ENCODE measurements around the gene FLNA.
A peak's percentile ranks its signal among the peaks of the same experiment; 100 is the strongest.

Gene FLNA

DNA sequence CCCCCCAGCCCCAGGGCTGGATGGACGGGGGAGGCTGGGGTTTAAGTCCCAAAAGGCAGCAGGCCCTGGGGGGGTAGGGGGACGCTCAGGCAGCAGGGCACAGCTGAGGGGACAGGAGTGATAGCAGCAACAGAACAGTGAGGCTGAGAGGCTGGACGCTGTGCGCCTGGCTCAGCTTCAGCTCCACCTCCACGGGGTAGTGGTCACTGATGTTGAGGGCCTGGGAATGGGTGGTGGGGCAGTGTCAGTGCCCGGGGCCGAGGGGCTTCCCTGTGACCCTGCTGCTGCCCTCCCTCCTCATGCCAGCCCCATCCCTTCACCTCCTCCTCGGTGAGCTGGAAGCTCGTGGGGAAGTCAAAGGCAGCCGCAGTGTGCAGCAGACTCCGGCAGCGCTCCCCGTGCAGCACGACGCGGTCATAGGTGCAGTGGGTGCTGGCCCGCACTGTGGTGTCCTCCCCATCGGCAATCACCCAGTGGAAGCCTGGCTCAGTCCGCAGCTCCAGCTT is 28.2 kb upstream of the FLNA start:
- TF ChIP-seq ZFX (IDR thresholded peaks at IDR 0.05): no peak
- TF ChIP-seq, protein P1, sequence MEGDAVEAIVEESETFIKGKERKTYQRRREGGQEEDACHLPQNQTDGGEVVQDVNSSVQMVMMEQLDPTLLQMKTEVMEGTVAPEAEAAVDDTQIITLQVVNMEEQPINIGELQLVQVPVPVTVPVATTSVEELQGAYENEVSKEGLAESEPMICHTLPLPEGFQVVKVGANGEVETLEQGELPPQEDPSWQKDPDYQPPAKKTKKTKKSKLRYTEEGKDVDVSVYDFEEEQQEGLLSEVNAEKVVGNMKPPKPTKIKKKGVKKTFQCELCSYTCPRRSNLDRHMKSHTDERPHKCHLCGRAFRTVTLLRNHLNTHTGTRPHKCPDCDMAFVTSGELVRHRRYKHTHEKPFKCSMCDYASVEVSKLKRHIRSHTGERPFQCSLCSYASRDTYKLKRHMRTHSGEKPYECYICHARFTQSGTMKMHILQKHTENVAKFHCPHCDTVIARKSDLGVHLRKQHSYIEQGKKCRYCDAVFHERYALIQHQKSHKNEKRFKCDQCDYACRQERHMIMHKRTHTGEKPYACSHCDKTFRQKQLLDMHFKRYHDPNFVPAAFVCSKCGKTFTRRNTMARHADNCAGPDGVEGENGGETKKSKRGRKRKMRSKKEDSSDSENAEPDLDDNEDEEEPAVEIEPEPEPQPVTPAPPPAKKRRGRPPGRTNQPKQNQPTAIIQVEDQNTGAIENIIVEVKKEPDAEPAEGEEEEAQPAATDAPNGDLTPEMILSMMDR (conservative IDR thresholded peaks at IDR 0.05): no peak
- H3K27ac ChIP-seq: peak overlapping the region; percentile 97

DNA sequence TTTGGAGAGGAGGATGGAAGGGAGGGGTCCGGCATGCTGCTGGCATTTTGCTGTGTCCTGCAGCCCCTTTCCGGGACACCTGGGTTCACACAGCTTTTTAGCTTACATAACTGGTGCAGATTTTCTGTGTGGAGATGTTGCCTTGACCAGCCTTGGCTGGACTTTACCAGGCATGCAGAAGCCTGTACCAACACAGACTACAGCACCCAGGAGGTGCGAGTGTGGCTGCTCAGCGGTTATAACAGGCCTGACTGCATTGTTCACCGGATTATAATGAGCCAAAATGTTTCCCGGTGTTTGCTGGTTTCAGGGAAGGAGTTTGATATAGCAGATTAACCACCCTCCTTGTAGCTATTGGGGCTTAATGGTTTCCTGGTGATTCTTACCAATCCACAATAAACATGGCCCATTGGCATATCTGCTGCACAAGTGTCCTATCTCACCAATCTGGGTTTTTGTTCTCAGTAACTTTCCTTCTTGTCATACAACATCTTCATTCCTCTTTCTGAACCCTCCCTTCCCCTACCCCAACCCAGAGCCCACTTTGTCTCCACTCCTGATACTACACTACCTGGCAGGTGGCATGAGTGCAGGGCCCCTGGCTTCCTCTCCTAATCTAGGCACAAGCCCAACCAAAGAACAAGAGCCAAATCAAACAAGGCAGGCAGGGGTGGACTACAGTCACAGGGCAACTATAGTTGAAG is 27.6 kb upstream of the FLNA start:
- peak overlapping the region; percentile 97 for H3K27ac ChIP-seq

DNA sequence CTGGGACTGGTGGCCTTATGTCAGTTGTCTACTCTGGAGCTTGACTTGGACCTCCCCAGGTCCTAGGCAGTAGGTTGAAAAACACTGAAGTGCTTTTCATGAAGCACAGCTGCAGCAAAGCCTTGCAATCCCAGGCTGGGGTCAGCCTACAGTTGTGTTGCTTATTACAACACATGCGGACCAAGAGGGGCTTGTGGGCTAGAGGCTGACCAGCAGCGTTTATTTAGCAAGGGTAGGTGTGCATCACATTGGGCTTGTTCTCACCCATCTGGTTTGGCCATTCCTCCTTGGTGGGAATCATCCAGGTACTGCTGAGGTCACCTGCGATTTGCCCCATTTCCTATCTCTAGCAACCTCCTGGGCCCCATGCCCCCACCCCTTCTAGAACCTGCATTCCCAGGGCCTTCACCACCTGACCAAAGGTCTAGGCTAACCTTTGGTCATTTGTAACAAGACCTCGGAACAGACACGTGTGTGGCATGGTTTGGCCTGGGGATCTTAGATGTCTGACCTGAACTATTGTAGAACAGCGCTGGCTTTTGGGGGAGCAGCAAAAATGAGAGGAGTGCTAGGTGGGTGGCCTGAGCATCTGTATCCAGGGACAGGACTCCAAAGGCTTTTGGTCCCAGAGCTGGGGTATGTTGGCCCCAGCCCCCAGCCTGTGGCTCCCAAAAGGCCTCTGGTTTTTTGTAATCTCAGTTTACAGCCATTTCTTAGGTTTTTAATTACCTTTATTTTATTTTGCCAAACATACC is 26.8 kb upstream of the FLNA start:
- peak overlapping the region; percentile 97 for H3K27ac ChIP-seq
- TF ChIP-seq, protein P1 (conservative IDR thresholded peaks at IDR 0.05): no peak
- TF ChIP-seq ZFX (IDR thresholded peaks at IDR 0.05): no peak

More for the DNA sequence above, 27.6 kb upstream of the FLNA start:
- TF ChIP-seq ZFX (IDR thresholded peaks at IDR 0.05): no peak
- TF ChIP-seq, protein P1 (conservative IDR thresholded peaks at IDR 0.05): no peak

DNA sequence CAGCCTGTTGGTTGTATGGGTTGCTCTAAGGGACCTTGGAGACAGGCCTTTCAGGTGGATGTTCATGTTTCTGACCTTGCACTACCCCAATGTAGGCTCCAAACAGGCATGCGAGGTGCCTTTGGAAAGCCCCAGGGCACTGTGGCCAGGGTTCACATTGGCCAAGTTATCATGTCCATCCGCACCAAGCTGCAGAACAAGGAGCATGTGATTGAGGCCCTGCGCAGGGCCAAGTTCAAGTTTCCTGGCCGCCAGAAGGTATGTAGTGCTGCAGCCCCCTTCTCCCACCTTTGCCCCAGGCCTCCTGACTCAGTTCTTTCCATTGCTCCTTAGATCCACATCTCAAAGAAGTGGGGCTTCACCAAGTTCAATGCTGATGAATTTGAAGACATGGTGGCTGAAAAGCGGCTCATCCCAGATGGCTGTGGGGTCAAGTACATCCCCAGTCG is 26.0 kb upstream of the FLNA start:
- H3K27ac ChIP-seq: peak overlapping the region; percentile 97

DNA sequence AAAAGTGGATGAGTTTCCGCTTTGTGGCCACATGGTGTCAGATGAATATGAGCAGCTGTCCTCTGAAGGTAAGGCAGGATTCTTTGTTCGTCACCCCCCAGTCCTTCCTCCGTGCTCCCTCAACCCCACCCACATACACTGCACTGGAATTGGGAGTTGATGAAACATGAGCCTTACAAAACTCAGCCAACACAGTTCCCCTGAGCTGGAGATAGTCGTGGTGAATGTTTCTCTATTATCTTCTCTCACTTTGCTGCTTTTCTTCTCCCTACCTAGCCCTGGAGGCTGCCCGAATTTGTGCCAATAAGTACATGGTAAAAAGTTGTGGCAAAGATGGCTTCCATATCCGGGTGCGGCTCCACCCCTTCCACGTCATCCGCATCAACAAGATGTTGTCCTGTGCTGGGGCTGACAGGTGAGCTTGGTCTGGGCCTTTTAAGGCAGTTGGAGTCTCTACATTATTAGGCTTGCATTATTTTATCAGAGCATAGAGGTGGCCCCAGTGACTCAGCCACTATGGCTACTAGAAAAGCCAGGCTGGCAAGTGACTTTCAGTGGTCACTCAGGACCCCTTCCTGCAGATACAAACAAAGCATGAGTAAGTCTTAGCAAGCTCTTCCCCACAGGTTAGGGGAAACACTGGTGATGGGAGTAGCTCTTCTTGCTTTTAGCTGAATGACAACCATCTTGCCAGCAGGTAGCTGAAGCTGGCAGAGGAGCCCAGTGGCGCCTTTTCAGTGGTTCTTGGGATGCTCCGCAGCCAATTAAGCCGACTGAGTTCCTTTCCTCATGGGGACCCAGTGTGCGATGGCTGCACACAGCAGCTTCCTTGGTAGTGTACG is 25.3 kb upstream of the FLNA start:
- no peak for TF ChIP-seq ZFX (IDR thresholded peaks at IDR 0.05)
- H3K27ac ChIP-seq: peak overlapping the region; percentile 97

DNA sequence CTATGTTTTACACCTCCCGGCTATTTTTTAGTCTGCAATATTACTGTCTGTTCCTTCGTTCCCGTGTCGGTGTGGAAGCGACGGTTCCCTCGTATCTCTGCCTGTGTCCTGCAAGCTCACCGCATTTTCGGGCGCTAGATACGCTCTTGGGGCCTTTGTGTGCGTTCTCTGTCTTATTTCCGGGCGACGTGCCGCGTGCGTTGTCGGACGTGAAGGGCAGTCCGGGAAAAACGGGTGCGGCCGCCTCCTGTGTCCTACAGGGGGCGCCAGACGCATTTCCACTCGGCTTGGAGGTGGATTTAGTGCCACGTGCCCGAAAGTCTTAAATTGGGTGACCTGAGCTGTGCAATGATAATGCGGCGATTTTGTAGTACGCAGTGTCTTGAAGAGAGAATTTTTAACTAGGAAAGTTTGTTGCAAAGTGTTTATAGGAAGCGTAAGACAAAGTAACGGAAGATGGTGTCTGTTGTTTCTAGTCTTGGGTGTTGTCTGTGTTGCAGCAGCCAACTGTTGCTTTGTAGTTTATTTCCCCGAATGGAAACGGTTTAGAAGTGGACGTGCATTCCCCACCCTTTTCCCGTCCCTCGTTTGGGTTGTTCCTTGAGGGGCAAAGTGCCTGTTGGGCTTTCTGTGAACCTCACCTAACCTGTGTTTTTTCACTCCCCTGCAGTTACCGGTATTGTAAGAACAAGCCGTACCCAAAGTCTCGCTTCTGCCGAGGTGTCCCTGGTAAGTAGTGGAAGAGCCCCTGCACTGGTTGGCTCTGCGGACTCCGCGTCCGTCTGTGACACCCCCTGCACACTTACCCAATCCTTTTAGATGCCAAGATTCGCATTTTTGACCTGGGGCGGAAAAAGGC is 24.5 kb upstream of the FLNA start:
- TF ChIP-seq, protein P1 (conservative IDR thresholded peaks at IDR 0.05): peak; percentile 86
- TF ChIP-seq ZFX (IDR thresholded peaks at IDR 0.05): no peak
- peak overlapping the region; percentile 97 for H3K27ac ChIP-seq

DNA sequence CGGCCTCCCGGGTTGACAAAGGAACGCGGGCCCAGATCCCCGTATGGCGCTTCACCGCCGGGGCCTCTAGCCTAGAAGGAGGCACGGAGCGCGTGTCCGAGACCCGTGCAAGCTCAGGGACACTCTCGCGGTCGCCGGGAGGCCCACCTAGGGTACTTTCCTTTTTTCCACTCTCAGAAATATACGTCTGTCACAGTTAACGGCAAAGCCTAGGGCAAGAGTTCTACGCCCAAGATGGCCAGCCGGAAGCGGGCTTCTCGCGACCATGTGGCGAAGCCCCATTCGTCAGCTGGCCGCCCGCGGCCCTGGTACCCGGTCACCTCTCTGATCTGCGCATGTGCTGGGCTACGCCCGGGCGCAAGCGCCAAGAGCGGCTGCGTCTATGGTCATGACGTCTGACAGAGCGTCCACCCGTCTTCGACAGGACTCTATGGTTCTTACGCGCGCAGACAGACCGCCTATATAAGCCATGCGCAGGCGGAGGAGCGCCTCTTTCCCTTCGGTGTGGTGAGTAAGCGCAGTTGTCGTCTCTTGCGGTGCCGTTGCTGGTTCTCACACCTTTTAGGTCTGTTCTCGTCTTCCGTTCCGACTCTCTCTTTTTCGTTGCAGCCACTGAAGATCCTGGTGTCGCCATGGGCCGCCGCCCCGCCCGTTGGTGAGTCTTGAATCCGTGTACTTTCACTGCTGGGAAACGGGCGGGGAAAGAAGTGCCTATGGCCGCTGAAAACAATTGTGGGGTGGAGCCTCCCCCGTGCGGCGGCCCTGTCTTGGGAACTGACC is 23.6 kb upstream of the FLNA start, which contains the start of gene RPL10:
RPL10 (plus strand) TSS at position 490 of the 780 bp plus-strand sequence; CDS start at position 633, 143 bp downstream.
- peak within 1 kb of the TSS; percentile 97 for H3K27ac ChIP-seq
- peak; percentile 56 for TF ChIP-seq ZFX (IDR thresholded peaks at IDR 0.05)
- TF ChIP-seq, protein P1 (conservative IDR thresholded peaks at IDR 0.05): no peak
